HCT116 (cell line): ENCODE results near the gene TSPAN13. TPM values are rescaled to one million over a fixed set of nuclear protein-coding genes. Genes with fewer than 3 reads are reported as not detected.

ENCODE experiments used
- ATAC-seq: fragments of 200-7000 bp; cut with Tn5 transposase; 2 replicates; pipeline ENCODE4 v1.9.1; 2020; ENCODE audit warnings: mild to moderate bottlenecking, moderate library complexity
- BruUV-seq: library from RNA; stranded (reverse); fragments of 400-500 nt; replicated peaks from 2 replicates; lab custom pipeline; 2021; lab: Mats Ljungman, UMichigan
- CTCF ChIA-PET: fragments of 300-600 bp; sonication (Branson Sonifier 250); formaldehyde crosslinking; loops from one replicate; lab custom pipeline; 2021; ENCODE audit warnings: antibody characterized with exemption; lab: Charles Lee
- POLR2A ChIA-PET: fragments of 300-600, 350-600 bp; sonication (Branson Sonifier 250); formaldehyde crosslinking; loops from one replicate; lab custom pipeline; 2021; ENCODE audit warnings: antibody characterized with exemption; lab: Charles Lee
- RAD21 ChIA-PET, 2 experiments: fragments of 300-600 bp; sonication (Branson Sonifier 250); formaldehyde crosslinking; loops; one replicate each; lab custom pipeline; 2023; ENCODE audit warnings: low total read pairs in 2 of 2; ENCODE audit not compliant: uncharacterized antibody in 2 of 2, unreplicated experiment in 2 of 2, low non-redundant PET in 1 of 2; lab: Charles Lee
- DNase-seq: peaks from one replicate; pipeline ENCODE4 v3.0.0-alpha.2; 2010; ENCODE audit warnings: low read depth, low spot score
- H2AFZ ChIP-seq: fragments of 200-600 bp; shearing (Covaris generic), sonication (generic); 2 replicates; pipeline ENCODE4 v1.6.1; 2017; ENCODE audit warnings: low read depth, mixed run types, mixed read lengths, antibody characterized with exemption, low read length; ENCODE audit not compliant: poor library complexity, severe bottlenecking
- H3K27ac ChIP-seq: 2 replicates; pipeline ENCODE4 v1.5.1; 2012; ENCODE audit warnings: low read depth, low read length
- H3K27me3 ChIP-seq: fragments of 200-600 bp; sonication (generic); 2 replicates; pipeline ENCODE4 v1.6.1; 2016; ENCODE audit warnings: mixed run types, low read length, mixed read lengths; ENCODE audit not compliant: insufficient read depth
- H3K36me3 ChIP-seq, 2 experiments: fragments of 200-500 bp in 1 of 2; fragments of 200-600 bp in 1 of 2; sonication (Bioruptor generic) in 1 of 2; sonication (generic) in 1 of 2; 2 replicates each; pipeline versions ENCODE4 v1.5.1 to v1.6.1; 2014 to 2016; ENCODE audit warnings: low read length in 2 of 2, inconsistent platforms in 1 of 2, mixed read lengths in 1 of 2, mixed run types in 1 of 2; ENCODE audit not compliant: insufficient read depth in 2 of 2, control insufficient read depth in 1 of 2
- H3K4me1 ChIP-seq, 2 experiments: fragments of 200-600 bp in 1 of 2; sonication (generic) in 1 of 2; 2 replicates each; pipeline versions ENCODE4 v1.5.1 to v1.6.1; 2012 to 2017; ENCODE audit warnings: low read length in 2 of 2, inconsistent platforms in 1 of 2, mild to moderate bottlenecking in 1 of 2, mixed read lengths in 1 of 2, mixed run types in 1 of 2, moderate library complexity in 1 of 2; ENCODE audit not compliant: insufficient read depth in 2 of 2, control insufficient read depth in 1 of 2
- H3K4me2 ChIP-seq: fragments of 200-600 bp; sonication (generic); 2 replicates; pipeline ENCODE4 v1.6.1; 2017; ENCODE audit warnings: mixed run types, low read length, mixed read lengths
- H3K4me3 ChIP-seq, 2 experiments: fragments of 200-600 bp in 1 of 2; sonication (generic) in 1 of 2; replicated peaks in 1 of 2; 2 replicates each; pipeline ENCODE4 v1.5.1; 2011 to 2016; ENCODE audit warnings: low read length in 2 of 2, control low read depth in 1 of 2, low read depth in 1 of 2, mild to moderate bottlenecking in 1 of 2, mixed read lengths in 1 of 2, mixed run types in 1 of 2
- H3K79me2 ChIP-seq: fragments of 200-600 bp; sonication (generic); 2 replicates; pipeline ENCODE4 v1.6.1; 2017; ENCODE audit warnings: mild to moderate bottlenecking, mixed run types, low read length, moderate library complexity, mixed read lengths; ENCODE audit not compliant: insufficient read depth
- H3K9ac ChIP-seq: fragments of 200-600 bp; sonication (generic); 2 replicates; pipeline ENCODE4 v1.6.1; 2016; ENCODE audit warnings: low read length, mixed read lengths
- H3K9me2 ChIP-seq: fragments of 200-600 bp; sonication (generic), shearing (Covaris generic); 2 replicates; pipeline ENCODE4 v1.6.1; 2017; ENCODE audit warnings: mixed run types, mild to moderate bottlenecking, moderate library complexity; ENCODE audit not compliant: insufficient read depth
- H3K9me3 ChIP-seq, 2 experiments: fragments of 200-500 bp in 1 of 2; fragments of 200-600 bp in 1 of 2; sonication (Bioruptor generic) in 1 of 2; sonication (generic) in 1 of 2; 2 replicates each; pipeline ENCODE4 v1.6.1; 2014 to 2017; ENCODE audit warnings: low read length in 2 of 2, mixed read lengths in 2 of 2, inconsistent platforms in 1 of 2, low read depth in 1 of 2, mild to moderate bottlenecking in 1 of 2, mixed run types in 1 of 2, moderate library complexity in 1 of 2; ENCODE audit not compliant: control insufficient read depth in 1 of 2, insufficient read depth in 1 of 2
- H4K20me1 ChIP-seq: fragments of 200-600 bp; sonication (generic), shearing (Covaris generic); 2 replicates; pipeline ENCODE4 v1.6.1; 2017; ENCODE audit warnings: mixed run types, mild to moderate bottlenecking, moderate library complexity; ENCODE audit not compliant: insufficient read depth
- ATF3 ChIP-seq: IDR thresholded peaks from 2 replicates; pipeline ENCODE4 v1.6.1; 2012
- CBX3 ChIP-seq: IDR thresholded peaks from 2 replicates; pipeline ENCODE4 v1.6.1; 2012; ENCODE audit warnings: low read depth
- CEBPB ChIP-seq: IDR thresholded peaks from 2 replicates; pipeline ENCODE4 v1.6.1; 2012; ENCODE audit warnings: low read depth
- CTCF ChIP-seq, 3 experiments: fragments of 200-600 bp in 1 of 3; sonication (generic) in 1 of 3; IDR thresholded peaks in 2 of 3; conservative IDR thresholded peaks in 1 of 3; 2 replicates each; pipeline ENCODE4 v1.5.1; 2012 to 2017; ENCODE audit warnings: low read depth in 2 of 3, low read length in 2 of 3, antibody characterized with exemption in 1 of 3, borderline replicate concordance in 1 of 3, control low read depth in 1 of 3, mild to moderate bottlenecking in 1 of 3, mixed read lengths in 1 of 3, mixed run types in 1 of 3, moderate library complexity in 1 of 3; ENCODE audit not compliant: insufficient read depth in 1 of 3
- EGR1 ChIP-seq: IDR thresholded peaks from 2 replicates; pipeline ENCODE4 v1.6.1; 2012; ENCODE audit warnings: low read depth
- ELF1 ChIP-seq: IDR thresholded peaks from 2 replicates; pipeline ENCODE4 v1.6.1; 2012; ENCODE audit warnings: low read depth, borderline replicate concordance
- EZH2 ChIP-seq: fragments of 200-600 bp; sonication (generic); IDR thresholded peaks from 2 replicates; pipeline ENCODE4 v1.6.1; 2017; ENCODE audit warnings: antibody characterized with exemption, mixed run types
- EZH2phosphoT487 ChIP-seq: fragments of 200-600 bp; IDR thresholded peaks from 2 replicates; pipeline ENCODE4 v1.6.1; 2018; ENCODE audit warnings: antibody characterized with exemption, borderline replicate concordance
- FOSL1 ChIP-seq: IDR thresholded peaks from 2 replicates; pipeline ENCODE4 v1.6.1; 2012; ENCODE audit warnings: low read depth
- JUND ChIP-seq: IDR thresholded peaks from 2 replicates; pipeline ENCODE4 v1.6.1; 2012
- MAX ChIP-seq: IDR thresholded peaks from 2 replicates; pipeline ENCODE4 v1.6.1; 2012
- POLR2AphosphoS5 ChIP-seq: IDR thresholded peaks from 2 replicates; pipeline ENCODE4 v1.6.1; 2011; ENCODE audit warnings: mild to moderate bottlenecking, low read depth, low read length, moderate library complexity
- SIN3A ChIP-seq: IDR thresholded peaks from 2 replicates; pipeline ENCODE4 v1.6.1; 2012; ENCODE audit warnings: low read depth
- SP1 ChIP-seq: IDR thresholded peaks from 2 replicates; pipeline ENCODE4 v1.6.1; 2012; ENCODE audit warnings: low read depth
- SRF ChIP-seq: IDR thresholded peaks from 2 replicates; pipeline ENCODE4 v1.6.1; 2012; ENCODE audit warnings: low read depth
- YY1 ChIP-seq: IDR thresholded peaks from 2 replicates; pipeline ENCODE4 v1.6.1; 2011; ENCODE audit warnings: low read length, low read depth, moderate library complexity, mild to moderate bottlenecking; ENCODE audit not compliant: insufficient replicate concordance; ENCODE audit errors: extremely low read depth
- ZBTB33 ChIP-seq: IDR thresholded peaks from 2 replicates; pipeline ENCODE4 v1.6.1; 2011; ENCODE audit warnings: mild to moderate bottlenecking, low read length, moderate library complexity; ENCODE audit not compliant: insufficient replicate concordance; ENCODE audit errors: extremely low read depth
- ZFX ChIP-seq: fragments of 450-650 bp; IDR thresholded peaks from 2 replicates; pipeline ENCODE4 v1.6.1; 2017
- ZNF274 ChIP-seq: fragments of 200-500 bp; sonication (Bioruptor generic); IDR thresholded peaks from 2 replicates; pipeline ENCODE4 v1.6.1; 2014; ENCODE audit warnings: mild to moderate bottlenecking, low read depth, low read length, inconsistent platforms
- intact Hi-C: fragments of 100-400 bp; cut with micrococcal nuclease; formaldehyde crosslinking; loops from 2 replicates; pipeline ENCODE4 v1.10.0; 2022
- total RNA-seq: library from RNA; stranded (reverse); gene quantifications from one replicate; pipeline ENCODE4 v1.2.1, GENCODE V29; 2021; ENCODE audit not compliant: unreplicated experiment
- TF ChIP-seq, protein P1 (sequence below): IDR thresholded peaks from 2 replicates; pipeline ENCODE4 v1.6.1; 2012; ENCODE audit warnings: low read depth

TSPAN13 gene
- total RNA-seq, 1 experiment from 2014 or later = 18.5 TPM

- H3K27me3 ChIP-seq = no peaks in the 10 kb centered on the region
- no peak for TF ChIP-seq EZH2
- no peak for TF ChIP-seq SP1
- TF ChIP-seq ATF3 = no peak
- no peak for TF ChIP-seq POLR2AphosphoS5
- TF ChIP-seq CEBPB = no peak
- no peak for TF ChIP-seq CBX3
- TF ChIP-seq ZBTB33 = no peak
- TF ChIP-seq SIN3A = no peak
- TF ChIP-seq ZFX = no peak
- no peak for TF ChIP-seq CTCF (IDR thresholded peaks at IDR 0.05 in 2 of 3, conservative IDR thresholded peaks at IDR 0.05 in 1 of 3; ENCODE audit: borderline replicate concordance in 1 of 3, insufficient read depth in 1 of 3, low read depth in 2 of 3, low read length in 2 of 3)
- TF ChIP-seq YY1 = no peak
- TF ChIP-seq FOSL1 = no peak
- no peak for TF ChIP-seq JUND
- TF ChIP-seq EGR1 = no peak
- TF ChIP-seq, protein P1, sequence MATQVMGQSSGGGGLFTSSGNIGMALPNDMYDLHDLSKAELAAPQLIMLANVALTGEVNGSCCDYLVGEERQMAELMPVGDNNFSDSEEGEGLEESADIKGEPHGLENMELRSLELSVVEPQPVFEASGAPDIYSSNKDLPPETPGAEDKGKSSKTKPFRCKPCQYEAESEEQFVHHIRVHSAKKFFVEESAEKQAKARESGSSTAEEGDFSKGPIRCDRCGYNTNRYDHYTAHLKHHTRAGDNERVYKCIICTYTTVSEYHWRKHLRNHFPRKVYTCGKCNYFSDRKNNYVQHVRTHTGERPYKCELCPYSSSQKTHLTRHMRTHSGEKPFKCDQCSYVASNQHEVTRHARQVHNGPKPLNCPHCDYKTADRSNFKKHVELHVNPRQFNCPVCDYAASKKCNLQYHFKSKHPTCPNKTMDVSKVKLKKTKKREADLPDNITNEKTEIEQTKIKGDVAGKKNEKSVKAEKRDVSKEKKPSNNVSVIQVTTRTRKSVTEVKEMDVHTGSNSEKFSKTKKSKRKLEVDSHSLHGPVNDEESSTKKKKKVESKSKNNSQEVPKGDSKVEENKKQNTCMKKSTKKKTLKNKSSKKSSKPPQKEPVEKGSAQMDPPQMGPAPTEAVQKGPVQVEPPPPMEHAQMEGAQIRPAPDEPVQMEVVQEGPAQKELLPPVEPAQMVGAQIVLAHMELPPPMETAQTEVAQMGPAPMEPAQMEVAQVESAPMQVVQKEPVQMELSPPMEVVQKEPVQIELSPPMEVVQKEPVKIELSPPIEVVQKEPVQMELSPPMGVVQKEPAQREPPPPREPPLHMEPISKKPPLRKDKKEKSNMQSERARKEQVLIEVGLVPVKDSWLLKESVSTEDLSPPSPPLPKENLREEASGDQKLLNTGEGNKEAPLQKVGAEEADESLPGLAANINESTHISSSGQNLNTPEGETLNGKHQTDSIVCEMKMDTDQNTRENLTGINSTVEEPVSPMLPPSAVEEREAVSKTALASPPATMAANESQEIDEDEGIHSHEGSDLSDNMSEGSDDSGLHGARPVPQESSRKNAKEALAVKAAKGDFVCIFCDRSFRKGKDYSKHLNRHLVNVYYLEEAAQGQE = no peak
- no peak for TF ChIP-seq ZNF274
- TF ChIP-seq MAX = no peak
- no peak for TF ChIP-seq EZH2phosphoT487
- no peak for TF ChIP-seq SRF
- TF ChIP-seq ELF1 = no peak
- no peaks in the 10 kb centered on the region for H3K79me2 ChIP-seq
- intact Hi-C loops = no loop called here
- no peak overlapping the region for H3K4me3 ChIP-seq
- ATAC-seq = no peak
- no peaks in the 10 kb centered on the region for H4K20me1 ChIP-seq
- POLR2A ChIA-PET = no interaction called here
- H3K4me1 ChIP-seq = no peaks in the 10 kb centered on the region
- RAD21 ChIA-PET = no interaction called here
- no peaks in the 10 kb centered on the region for H3K9me2 ChIP-seq
- DNase-seq = no peak
- H2AFZ ChIP-seq = no peak overlapping the region
- BruUV-seq = no TSS peak
- no peak overlapping the region for H3K9ac ChIP-seq
- H3K9me3 ChIP-seq = no peaks in the 10 kb centered on the region
- H3K27ac ChIP-seq = no peak overlapping the region
- no peak overlapping the region for H3K4me2 ChIP-seq
- CTCF ChIA-PET = no interaction called here
- H3K36me3 ChIP-seq = no peaks in the 10 kb centered on the region
These were observed 29.2 kb upstream of the TSPAN13 start for GRCh38 chr7:16724344-16724743.
